HL-60 (cell line): ENCODE data around the gene ADAM23.

Experiments used
- DNase-seq, 2 experiments: peaks; one replicate each; pipeline ENCODE4 v3.0.0-alpha.2; 2010 to 2020; ENCODE audit warnings: low read depth in 1 of 2, low spot score in 1 of 2
- H3K27ac ChIP-seq: fragments of 250-450 bp; sonication (Bioruptor Pico); replicated peaks from 2 replicates; pipeline ENCODE4 v1.5.1; 2020; ENCODE audit warnings: mild to moderate bottlenecking, moderate library complexity
- H3K27me3 ChIP-seq: fragments of 250-450 bp; sonication (Bioruptor Pico); 2 replicates; pipeline ENCODE4 v1.5.1; 2021; ENCODE audit warnings: mild to moderate bottlenecking, moderate library complexity; ENCODE audit not compliant: insufficient read depth, poor library complexity, severe bottlenecking
- H3K4me3 ChIP-seq: replicated peaks from 2 replicates; pipeline ENCODE4 v1.5.1; 2011; ENCODE audit warnings: mild to moderate bottlenecking, control low read depth, low read length; ENCODE audit not compliant: insufficient read depth
- CTCF ChIP-seq: IDR thresholded peaks from one replicate; pipeline ENCODE4 v1.5.1; 2011; ENCODE audit warnings: low read length, control low read depth, inconsistent platforms; ENCODE audit not compliant: insufficient read depth
- GABPA ChIP-seq: IDR thresholded peaks from 2 replicates; pipeline ENCODE4 v1.6.1; 2012; ENCODE audit warnings: low read depth
- POLR2AphosphoS5 ChIP-seq: IDR thresholded peaks from 2 replicates; pipeline ENCODE4 v1.6.1; 2012; ENCODE audit warnings: low read depth
- REST ChIP-seq: IDR thresholded peaks from 2 replicates; pipeline ENCODE4 v1.6.1; 2012; ENCODE audit warnings: low read depth; ENCODE audit not compliant: insufficient replicate concordance
- SPI1 ChIP-seq: IDR thresholded peaks from 2 replicates; pipeline ENCODE4 v1.6.1; 2012; ENCODE audit warnings: low read depth, mild to moderate bottlenecking, borderline replicate concordance

ADAM23 gene

DNA sequence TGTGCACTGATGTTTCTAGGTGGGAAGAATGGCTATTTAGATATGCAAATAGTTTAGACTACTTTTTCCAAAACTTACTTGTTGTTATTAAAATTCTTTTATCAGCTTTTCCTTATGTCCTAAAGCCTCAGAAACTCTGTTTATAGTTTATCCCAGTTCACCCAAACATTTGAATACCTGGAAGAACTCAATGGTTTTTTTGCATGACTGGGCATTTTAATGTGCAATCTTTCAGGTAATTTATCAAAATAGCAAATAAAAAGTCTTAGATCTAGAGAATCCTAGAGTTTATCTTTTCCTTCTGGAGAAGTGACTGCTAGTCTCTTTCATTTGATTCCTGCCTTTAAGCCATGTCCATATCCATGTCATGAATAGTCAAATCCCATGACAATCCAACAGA, 9.6 kb upstream of the ADAM23 start:
- TF ChIP-seq REST = no peak
- no peak for TF ChIP-seq GABPA
- no peak for TF ChIP-seq POLR2AphosphoS5
- TF ChIP-seq SPI1 = no peak
- no peak for TF ChIP-seq CTCF
- no peak overlapping the region for H3K27ac ChIP-seq
- peaks cover 12% of the 10 kb centered on the region for H3K27me3 ChIP-seq
- DNase-seq = no peak
- no peak overlapping the region for H3K4me3 ChIP-seq

DNA sequence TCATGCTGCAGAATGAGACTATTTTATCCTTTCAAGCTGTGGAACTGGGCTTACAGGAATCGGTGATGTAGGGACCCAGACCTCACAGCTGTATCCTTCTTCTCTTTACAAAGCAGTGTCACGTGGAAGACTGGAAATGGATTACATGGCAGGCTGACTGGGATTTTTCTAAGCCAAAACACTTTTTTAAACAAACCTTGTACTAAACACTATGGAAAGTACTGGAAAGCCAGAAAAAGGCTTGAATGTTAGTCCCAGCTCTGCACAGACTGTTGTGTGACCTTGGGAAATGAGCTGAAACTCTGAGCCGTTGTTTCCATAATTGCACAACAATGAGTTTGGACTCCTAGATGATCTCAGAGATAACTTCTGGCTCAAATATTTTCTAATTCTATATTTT, 7.6 kb upstream of the ADAM23 start:
- no peak for DNase-seq
- no peak overlapping the region for H3K27ac ChIP-seq
- TF ChIP-seq CTCF (no peak), SPI1 (no peak), REST (no peak), POLR2AphosphoS5 (no peak), GABPA (no peak)
- no peak overlapping the region for H3K4me3 ChIP-seq
- H3K27me3 ChIP-seq = peaks cover 13% of the 10 kb centered on the region

DNA sequence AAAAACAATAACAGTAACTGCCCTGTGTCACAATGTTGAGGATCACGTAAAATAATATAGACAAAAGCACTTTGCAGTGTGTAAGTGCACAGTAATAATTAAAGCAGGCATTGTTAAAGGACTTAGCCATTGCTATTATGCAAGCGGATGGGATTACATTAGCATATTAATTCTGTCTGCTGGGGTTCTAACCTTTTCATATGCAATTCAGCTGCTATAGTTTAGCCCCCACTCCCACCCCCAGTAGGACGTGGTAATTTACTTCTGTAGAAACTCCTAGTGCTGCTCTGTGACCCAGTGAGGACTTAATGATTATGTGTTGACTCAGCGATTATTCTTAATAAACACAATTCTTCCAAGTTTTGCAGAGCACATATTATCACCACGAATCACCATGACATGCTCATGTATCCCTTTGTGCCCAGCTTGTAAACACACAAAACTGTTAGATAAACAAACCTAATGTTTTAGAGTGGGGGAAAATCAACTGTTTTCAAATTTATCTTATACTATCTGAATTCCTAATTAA, 5.1 kb upstream of the ADAM23 start:
- DNase-seq = no peak
- H3K27me3 ChIP-seq = peaks cover 24% of the 10 kb centered on the region
- H3K27ac ChIP-seq = no peak overlapping the region
- TF ChIP-seq CTCF (no peak), POLR2AphosphoS5 (no peak), REST (no peak), SPI1 (no peak)
- no peak overlapping the region for H3K4me3 ChIP-seq
